IMR-90 (cell line): ENCODE measurements around the gene ANO10. TPM values are rescaled to one million over a fixed set of nuclear protein-coding genes. Genes with fewer than 3 reads are reported as not detected.

ENCODE experiments used
- ATAC-seq: fragments of 200-7000 bp; cut with Tn5 transposase; 2 replicates; pipeline ENCODE4 v1.9.1; 2020; ENCODE audit warnings: low read depth, mild to moderate bottlenecking, moderate library complexity
- BruUV-seq: library from RNA; stranded (reverse); fragments of 400-500 nt; replicated peaks from 2 replicates; lab custom pipeline; 2021; lab: Mats Ljungman, UMichigan
- CTCF ChIA-PET: fragments of 300-600 bp; formaldehyde crosslinking; extraction: SDS; loops from one replicate; lab custom pipeline; 2021; ENCODE audit warnings: antibody characterized with exemption; lab: Yijun Ruan, JAX
- POLR2A ChIA-PET: fragments of 300-600 bp; sonication (Branson Sonifier 250); formaldehyde crosslinking; loops from one replicate; lab custom pipeline; 2022; ENCODE audit warnings: antibody characterized with exemption; ENCODE audit not compliant: unreplicated experiment; lab: Charles Lee
- DNase-seq: peaks from one replicate; pipeline ENCODE4 v3.0.0; 2013
- H2AFZ ChIP-seq: replicated peaks from 2 replicates; pipeline ENCODE3; 2013; ENCODE audit warnings: low read length, mild to moderate bottlenecking; ENCODE audit not compliant: poor library complexity
- H2AK5ac ChIP-seq: 2 replicates; pipeline ENCODE4 v1.6.1; 2013; ENCODE audit warnings: low read depth, low read length, inconsistent platforms
- H2AK9ac ChIP-seq: replicated peaks from 2 replicates; pipeline ENCODE3; 2013; ENCODE audit warnings: mild to moderate bottlenecking, low read depth, low read length, moderate library complexity; ENCODE audit not compliant: poor library complexity
- H2BK120ac ChIP-seq: 2 replicates; pipeline ENCODE4 v1.6.1; 2013; ENCODE audit warnings: low read depth, low read length, inconsistent platforms
- H2BK15ac ChIP-seq: 3 replicates; pipeline ENCODE4 v1.6.1; 2013; ENCODE audit warnings: low read depth, low read length, inconsistent platforms
- H2BK20ac ChIP-seq: 2 replicates; pipeline ENCODE4 v1.6.1; 2013; ENCODE audit warnings: low read depth, mild to moderate bottlenecking, inconsistent platforms, low read length, moderate library complexity
- H2BK5ac ChIP-seq: 2 replicates; pipeline ENCODE4 v1.6.1; 2013; ENCODE audit warnings: mild to moderate bottlenecking, low read depth, low read length, inconsistent platforms; ENCODE audit not compliant: poor library complexity, severe bottlenecking
- H3K14ac ChIP-seq: replicated peaks from 2 replicates; pipeline ENCODE4 v1.6.1; 2013; ENCODE audit warnings: low read depth, low read length, inconsistent platforms
- H3K18ac ChIP-seq: 2 replicates; pipeline ENCODE4 v1.6.1; 2013; ENCODE audit warnings: low read depth, low read length, control low read depth
- H3K23ac ChIP-seq: 2 replicates; pipeline ENCODE4 v1.6.1; 2013; ENCODE audit warnings: low read depth, low read length, inconsistent platforms
- H3K27ac ChIP-seq: 2 replicates; pipeline ENCODE4 v1.5.1; 2013; ENCODE audit warnings: mild to moderate bottlenecking, control low read depth, low read length; ENCODE audit not compliant: insufficient read depth
- H3K27me3 ChIP-seq: 2 replicates; pipeline ENCODE4 v1.6.1; 2013; ENCODE audit warnings: low read length; ENCODE audit not compliant: control insufficient read depth, insufficient read depth
- H3K36me3 ChIP-seq: 2 replicates; pipeline ENCODE4 v1.6.1; 2013; ENCODE audit warnings: low read length, mixed read lengths; ENCODE audit not compliant: control insufficient read depth, insufficient read depth
- H3K4ac ChIP-seq: 2 replicates; pipeline ENCODE4 v1.6.1; 2013; ENCODE audit warnings: low read depth, low read length, inconsistent platforms
- H3K4me1 ChIP-seq: 2 replicates; pipeline ENCODE4 v1.6.1; 2013; ENCODE audit warnings: low read length, mixed read lengths; ENCODE audit not compliant: control insufficient read depth, insufficient read depth
- H3K4me2 ChIP-seq: 2 replicates; pipeline ENCODE4 v1.6.1; 2013; ENCODE audit warnings: low read depth, mild to moderate bottlenecking, control low read depth, low read length, moderate library complexity
- H3K4me3 ChIP-seq: 2 replicates; pipeline ENCODE4 v1.5.1; 2013; ENCODE audit warnings: low read depth, mild to moderate bottlenecking, control low read depth, low read length, moderate library complexity; ENCODE audit not compliant: insufficient read depth
- H3K56ac ChIP-seq: 2 replicates; pipeline ENCODE4 v1.6.1; 2013; ENCODE audit warnings: low read length, inconsistent platforms; ENCODE audit not compliant: insufficient read depth; ENCODE audit errors: extremely low read depth
- H3K79me1 ChIP-seq, 2 experiments: 2 replicates each; pipeline ENCODE4 v1.6.1; 2013; ENCODE audit warnings: low read length in 2 of 2, inconsistent platforms in 1 of 2, low read depth in 1 of 2
- H3K9ac ChIP-seq: 2 replicates; pipeline ENCODE4 v1.6.1; 2013; ENCODE audit warnings: low read depth, low read length, control low read depth
- H3K9me1 ChIP-seq: 2 replicates; pipeline ENCODE4 v1.6.1; 2013; ENCODE audit warnings: low read length, inconsistent platforms; ENCODE audit not compliant: insufficient read depth
- H3K9me3 ChIP-seq: 2 replicates; pipeline ENCODE4 v1.6.1; 2013; ENCODE audit warnings: low read length; ENCODE audit not compliant: control insufficient read depth, insufficient read depth
- H4K20me1 ChIP-seq: 2 replicates; pipeline ENCODE4 v1.6.1; 2013; ENCODE audit warnings: low read length, inconsistent platforms; ENCODE audit not compliant: insufficient read depth
- H4K5ac ChIP-seq: 2 replicates; pipeline ENCODE4 v1.6.1; 2013; ENCODE audit warnings: mild to moderate bottlenecking, low read depth, low read length, control low read depth
- H4K8ac ChIP-seq, 2 experiments: 2 replicates each; pipeline ENCODE4 v1.6.1; 2013; ENCODE audit warnings: low read depth in 2 of 2, low read length in 2 of 2, control low read depth in 1 of 2, inconsistent platforms in 1 of 2
- H4K91ac ChIP-seq: 2 replicates; pipeline ENCODE4 v1.6.1; 2013; ENCODE audit warnings: low read depth, low read length, inconsistent platforms; ENCODE audit not compliant: insufficient read depth
- BHLHE40 ChIP-seq: fragments of 150-350 bp; IDR thresholded peaks from 2 replicates; pipeline ENCODE4 v1.6.1; 2016; ENCODE audit warnings: mild to moderate bottlenecking, low read depth, low read length
- CEBPB ChIP-seq: IDR thresholded peaks from 2 replicates; pipeline ENCODE4 v1.6.1; 2012; ENCODE audit warnings: low read depth, low read length, improper control_type of control experiment
- CHD1 ChIP-seq: IDR thresholded peaks from 2 replicates; pipeline ENCODE4 v1.6.1; 2012; ENCODE audit warnings: low read depth, low read length, improper control_type of control experiment
- FOS ChIP-seq: fragments of 150-350 bp; IDR thresholded peaks from 2 replicates; pipeline ENCODE4 v1.6.1; 2016; ENCODE audit warnings: low read depth, low read length
- MAZ ChIP-seq: IDR thresholded peaks from 2 replicates; pipeline ENCODE4 v1.6.1; 2012; ENCODE audit warnings: low read depth, mild to moderate bottlenecking, low read length, improper control_type of control experiment, moderate library complexity, borderline replicate concordance
- MXI1 ChIP-seq: IDR thresholded peaks from 2 replicates; pipeline ENCODE4 v1.6.1; 2012; ENCODE audit warnings: low read depth, mild to moderate bottlenecking, low read length, moderate library complexity, borderline replicate concordance
- NFE2L2 ChIP-seq: fragments of 150-350 bp; IDR thresholded peaks from 2 replicates; pipeline ENCODE4 v1.6.1; 2016; ENCODE audit warnings: low read depth, mild to moderate bottlenecking, low read length
- RAD21 ChIP-seq: IDR thresholded peaks from 2 replicates; pipeline ENCODE4 v1.6.1; 2012; ENCODE audit warnings: low read length, improper control_type of control experiment
- RFX5 ChIP-seq: IDR thresholded peaks from 2 replicates; pipeline ENCODE4 v1.8.0; 2012; ENCODE audit warnings: low read depth, mild to moderate bottlenecking, low read length, moderate library complexity
- SMC3 ChIP-seq: fragments of 150-350 bp; IDR thresholded peaks from 2 replicates; pipeline ENCODE4 v1.6.1; 2016; ENCODE audit warnings: low read depth, mild to moderate bottlenecking, antibody characterized with exemption, low read length, moderate library complexity
- WGBS, 2 experiments: methylation state at CpG; one replicate each; pipeline versions ENCODE4 v1.1.5 to v1.1.7; 2013; ENCODE audit warnings: missing lambda C conversion rate in 2 of 2; ENCODE audit not compliant: insufficient read length in 1 of 2; ENCODE audit errors: extremely low coverage in 2 of 2; 5-methylcytosine and 5-hydroxymethylcytosine counted together
- dilution Hi-C: fragments of 300-500 bp; cut with HindIII; formaldehyde crosslinking; loops from one replicate; pipeline ENCODE4 v1.14.3; 2018; ENCODE audit warnings: low sequenced_read_pairs; ENCODE audit not compliant: unreplicated experiment
- in situ Hi-C: fragments of 300-500 bp; cut with MboI; formaldehyde crosslinking; loops from 3 replicates; pipeline ENCODE4 v1.14.3; 2019; ENCODE audit warnings: low sequenced_read_pairs, inconsistent platforms, mixed read lengths
- intact Hi-C: fragments of 100-400 bp; cut with micrococcal nuclease; formaldehyde crosslinking; loops from 2 replicates; pipeline ENCODE4 v1.10.0; 2022
- polyA plus RNA-seq, 3 experiments: library from polyadenylated mRNA; depleted of rRNA; stranded (reverse); fragments of >200 nt; gene quantifications; 2 replicates each; pipeline ENCODE4 v1.2.3, GENCODE V29; 2012; ENCODE audit warnings: low replicate concordance in 1 of 3
- total RNA-seq: library from RNA; depleted of rRNA; stranded (reverse); fragments of >200 nt; gene quantifications from 2 replicates; pipeline ENCODE4 v1.2.3, GENCODE V29; 2012

ANO10 gene
- total and polyA plus RNA-seq, 2 of the 4 experiments (the other 2 are of a cell fraction), result 28.5 to 41.6 TPM

- no peak for DNase-seq
- Histone ChIP-seq H2BK120ac (no peak overlapping the region), H4K91ac (no peak overlapping the region), H3K9ac (no peak overlapping the region), H2BK20ac (no peak overlapping the region), H3K4ac (no peak overlapping the region), H3K27ac (no peak overlapping the region), H2AK5ac (no peak overlapping the region), H3K9me1 (peaks cover 10% of the 10 kb centered on the region), H3K79me1 (peaks cover 8 to 12% of the 10 kb centered on the region in 2 experiments; a peak in 3 of 4 replicates), H2BK5ac (no peak overlapping the region), H3K27me3 (no peaks in the 10 kb centered on the region), H3K36me3 (peaks cover 6% of the 10 kb centered on the region), H3K14ac (no peak overlapping the region), H3K4me1 (peaks cover 9% of the 10 kb centered on the region), H3K18ac (no peak overlapping the region), H2AK9ac (no peak overlapping the region), H3K4me2 (no peak overlapping the region), H3K56ac (no peak overlapping the region), H3K4me3 (no peak overlapping the region), H4K8ac (no peak overlapping the region), H3K23ac (no peak overlapping the region), H2AFZ (no peak overlapping the region), H2BK15ac (no peak overlapping the region), H4K5ac (no peak overlapping the region), H3K9me3 (peaks cover 5% of the 10 kb centered on the region; the same call in 1 of the 2 replicates), H4K20me1 (no peaks in the 10 kb centered on the region)
- ChIA-PET CTCF (no interaction called here), POLR2A (no interaction called here)
- no peak for TF ChIP-seq RAD21
- no peak for TF ChIP-seq FOS
- no peak for TF ChIP-seq CHD1
- TF ChIP-seq RFX5, result no peak
- no peak for TF ChIP-seq NFE2L2
- TF ChIP-seq SMC3, result no peak
- TF ChIP-seq BHLHE40, result no peak
- no peak for TF ChIP-seq MAZ
- no peak for TF ChIP-seq MXI1
- TF ChIP-seq CEBPB, result no peak
- no peak for ATAC-seq
- BruUV-seq, result no TSS peak
- intact Hi-C loops, result no loop called here
- in situ Hi-C loops, result no loop called here
- dilution Hi-C loops, result no loop called here
- WGBS, 2 experiments, result no CpG with 5 or more reads among the region's 2 CpGs
Observed at GRCh38 chr3:43515208-43515917, 106.4 kb downstream of the ANO10 start.
